Liver (tissue), 3 donors: Measurements from ENCODE around the gene TMEM63C.

Source experiments
- ATF3 ChIP-seq: IDR thresholded peaks from 2 replicates; pipeline ENCODE4 v1.6.1; 2016; ENCODE audit warnings: antibody characterized with exemption
- CTCF ChIP-seq: fragments of 150-350 bp; IDR thresholded peaks from 2 replicates; pipeline ENCODE4 v1.5.1; 2017; ENCODE audit warnings: improper control_type of control experiment, low read depth, low read length; ENCODE audit not compliant: missing input control
- FOXA1 ChIP-seq: IDR thresholded peaks from 2 replicates; pipeline ENCODE4 v1.6.1; 2016; ENCODE audit warnings: antibody characterized with exemption
- GABPA ChIP-seq, 2 donors: IDR thresholded peaks in 1 of 2; conservative IDR thresholded peaks in 1 of 2; 2 replicates each; pipeline ENCODE4 v1.6.1; 2016; ENCODE audit warnings: antibody characterized with exemption in 2 of 2, mild to moderate bottlenecking in 1 of 2, moderate library complexity in 1 of 2
- HNF4A ChIP-seq, 2 donors: conservative IDR thresholded peaks; 2 replicates each; pipeline ENCODE4 v1.6.1; 2016; ENCODE audit warnings: antibody characterized with exemption in 2 of 2, mild to moderate bottlenecking in 2 of 2
- JUND ChIP-seq, 2 donors: IDR thresholded peaks; 2 replicates each; pipeline ENCODE4 v1.6.1; 2016; ENCODE audit warnings: antibody characterized with exemption in 2 of 2
- NR2F2 ChIP-seq: IDR thresholded peaks from 2 replicates; pipeline ENCODE4 v1.6.1; 2016; ENCODE audit warnings: antibody characterized with exemption
- RAD21 ChIP-seq, 2 donors: IDR thresholded peaks; 2 replicates each; pipeline ENCODE4 v1.6.1; 2016; ENCODE audit warnings: antibody characterized with exemption in 2 of 2, mild to moderate bottlenecking in 2 of 2
- REST ChIP-seq: IDR thresholded peaks from 2 replicates; pipeline ENCODE4 v1.6.1; 2016; ENCODE audit warnings: antibody characterized with exemption, mild to moderate bottlenecking
- SP1 ChIP-seq: IDR thresholded peaks from 2 replicates; pipeline ENCODE4 v1.6.1; 2018; ENCODE audit warnings: antibody characterized with exemption, mild to moderate bottlenecking
- TAF1 ChIP-seq: conservative IDR thresholded peaks from 2 replicates; pipeline ENCODE4 v1.6.1; 2016; ENCODE audit warnings: antibody characterized with exemption, mild to moderate bottlenecking
- YY1 ChIP-seq: IDR thresholded peaks from 2 replicates; pipeline ENCODE4 v1.6.1; 2016; ENCODE audit warnings: antibody characterized with exemption, mild to moderate bottlenecking
- ZBTB33 ChIP-seq: IDR thresholded peaks from 2 replicates; pipeline ENCODE4 v1.6.1; 2016; ENCODE audit warnings: antibody characterized with exemption
- donor health status: healthy.
- donor health status: healthy.

GRCh38 chr14:77259025-77259715, 77.6 kb downstream of the TMEM63C start:
- TF ChIP-seq CTCF (no peak), TAF1 (no peak), JUND (IDR thresholded peaks at IDR 0.05) (no peak), YY1 (no peak), SP1 (no peak), RAD21 (IDR thresholded peaks at IDR 0.05) (no peak), FOXA1 (no peak), HNF4A (conservative IDR thresholded peaks at IDR 0.05) (no peak), NR2F2 (no peak), ATF3 (no peak), REST (no peak), ZBTB33 (no peak), GABPA (IDR thresholded peaks at IDR 0.05 in 1 of 2, conservative IDR thresholded peaks at IDR 0.05 in 1 of 2) (no peak)
